GM12801 (cell line): ENCODE measurements around the gene RHOXF2.

ENCODE experiments used
- TF ChIP-seq, protein P1 (sequence below): IDR thresholded peaks from one replicate; pipeline ENCODE4 v1.5.1; 2011; ENCODE audit warnings: control low read depth; ENCODE audit not compliant: insufficient read length; ENCODE audit errors: extremely low read depth

The RHOXF2 gene

GRCh38 chrX:120136840-120137239, 21.6 kb upstream of the RHOXF2 start:
- TF ChIP-seq, protein P1, sequence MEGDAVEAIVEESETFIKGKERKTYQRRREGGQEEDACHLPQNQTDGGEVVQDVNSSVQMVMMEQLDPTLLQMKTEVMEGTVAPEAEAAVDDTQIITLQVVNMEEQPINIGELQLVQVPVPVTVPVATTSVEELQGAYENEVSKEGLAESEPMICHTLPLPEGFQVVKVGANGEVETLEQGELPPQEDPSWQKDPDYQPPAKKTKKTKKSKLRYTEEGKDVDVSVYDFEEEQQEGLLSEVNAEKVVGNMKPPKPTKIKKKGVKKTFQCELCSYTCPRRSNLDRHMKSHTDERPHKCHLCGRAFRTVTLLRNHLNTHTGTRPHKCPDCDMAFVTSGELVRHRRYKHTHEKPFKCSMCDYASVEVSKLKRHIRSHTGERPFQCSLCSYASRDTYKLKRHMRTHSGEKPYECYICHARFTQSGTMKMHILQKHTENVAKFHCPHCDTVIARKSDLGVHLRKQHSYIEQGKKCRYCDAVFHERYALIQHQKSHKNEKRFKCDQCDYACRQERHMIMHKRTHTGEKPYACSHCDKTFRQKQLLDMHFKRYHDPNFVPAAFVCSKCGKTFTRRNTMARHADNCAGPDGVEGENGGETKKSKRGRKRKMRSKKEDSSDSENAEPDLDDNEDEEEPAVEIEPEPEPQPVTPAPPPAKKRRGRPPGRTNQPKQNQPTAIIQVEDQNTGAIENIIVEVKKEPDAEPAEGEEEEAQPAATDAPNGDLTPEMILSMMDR = no peak

DNA sequence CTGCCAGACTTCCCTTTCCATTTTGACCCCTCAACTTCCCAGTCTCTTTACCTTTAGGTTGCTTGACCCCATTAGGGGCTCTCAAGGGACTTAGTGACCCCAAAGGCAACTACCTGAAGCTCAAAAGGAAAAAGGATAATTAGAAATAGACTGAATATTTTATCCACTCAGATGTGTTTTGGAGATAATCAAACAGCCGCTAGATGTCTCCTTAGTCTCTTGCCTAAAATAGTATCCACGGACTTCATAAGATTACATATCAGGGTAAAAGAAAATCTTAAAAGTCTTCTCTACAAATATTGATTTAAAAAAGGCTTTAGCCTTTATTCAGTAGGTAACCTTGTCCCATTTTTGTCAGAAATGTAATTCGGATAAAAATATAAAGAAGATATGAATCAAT, 21.0 kb upstream of the RHOXF2 start:
- TF ChIP-seq, protein P1 = no peak

DNA sequence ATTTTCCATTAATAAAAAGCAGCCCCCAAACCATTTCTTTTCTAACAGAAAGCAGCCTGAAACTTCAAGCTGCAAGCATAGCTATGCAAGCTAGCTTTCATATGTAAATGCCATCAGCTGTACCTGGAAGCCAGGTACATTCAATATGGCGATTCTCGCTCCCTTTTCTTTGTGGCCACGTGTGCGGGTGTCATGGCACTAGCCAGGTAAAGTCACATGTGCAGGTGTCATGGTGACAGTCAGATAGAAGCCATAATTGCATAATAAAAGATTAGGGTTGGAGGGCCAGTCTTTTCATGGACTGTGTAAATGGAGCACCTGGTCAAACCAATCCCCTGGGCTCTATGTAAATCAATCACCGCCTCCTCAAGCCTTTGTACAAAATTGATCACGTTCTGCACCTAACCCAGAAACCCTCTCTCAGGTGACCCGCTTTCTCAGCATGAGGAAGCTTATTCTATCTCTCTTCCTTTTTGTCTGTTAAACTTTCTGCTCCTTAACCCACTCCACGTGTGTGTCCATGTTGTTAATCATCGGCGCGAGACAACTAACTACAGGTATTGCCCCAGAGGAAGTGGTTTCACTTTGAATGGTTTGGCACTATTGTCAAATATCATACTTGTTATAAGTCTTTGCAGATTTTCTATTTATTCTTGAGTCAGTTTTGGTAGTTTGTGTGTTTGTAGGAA, 18.0 kb upstream of the RHOXF2 start:
- TF ChIP-seq, protein P1 = no peak

DNA sequence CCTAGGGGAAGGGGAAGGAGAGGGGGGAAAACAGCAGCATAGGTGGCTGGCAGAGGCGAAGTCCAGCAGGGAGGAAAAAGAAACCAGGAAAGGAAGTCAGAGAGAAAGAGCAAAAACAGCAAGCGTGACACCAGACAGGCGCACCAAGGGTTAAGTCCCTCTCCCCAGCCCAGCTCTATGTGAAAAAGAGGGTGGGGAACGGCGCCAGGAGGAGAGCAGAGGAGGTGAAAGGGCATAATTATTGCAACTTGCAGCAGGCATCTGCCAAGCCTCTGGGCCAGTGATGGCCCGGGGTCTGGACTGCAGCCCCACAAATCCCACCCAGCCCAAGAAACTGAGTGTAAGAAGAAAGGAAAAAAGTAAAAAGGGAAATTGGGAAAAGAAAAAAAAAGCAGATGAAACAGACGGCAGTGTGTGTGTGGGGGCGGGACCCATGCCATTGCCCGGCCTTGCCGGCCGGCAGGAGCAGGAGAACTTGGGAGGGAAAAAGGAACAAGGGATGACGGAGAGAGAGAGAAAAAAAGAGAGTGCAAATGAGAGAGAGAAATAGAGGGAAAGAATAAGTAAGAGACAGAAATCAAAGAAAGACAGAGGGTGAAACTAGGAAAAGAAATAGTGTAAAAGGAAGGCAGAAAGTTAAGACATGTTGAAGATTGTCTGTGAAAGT, 14.1 kb upstream of the RHOXF2 start:
- TF ChIP-seq, protein P1 = no peak

- TF ChIP-seq, protein P1 = no peak
Measured at GRCh38 chrX:120145295-120145925, 13.0 kb upstream of the RHOXF2 start.

DNA sequence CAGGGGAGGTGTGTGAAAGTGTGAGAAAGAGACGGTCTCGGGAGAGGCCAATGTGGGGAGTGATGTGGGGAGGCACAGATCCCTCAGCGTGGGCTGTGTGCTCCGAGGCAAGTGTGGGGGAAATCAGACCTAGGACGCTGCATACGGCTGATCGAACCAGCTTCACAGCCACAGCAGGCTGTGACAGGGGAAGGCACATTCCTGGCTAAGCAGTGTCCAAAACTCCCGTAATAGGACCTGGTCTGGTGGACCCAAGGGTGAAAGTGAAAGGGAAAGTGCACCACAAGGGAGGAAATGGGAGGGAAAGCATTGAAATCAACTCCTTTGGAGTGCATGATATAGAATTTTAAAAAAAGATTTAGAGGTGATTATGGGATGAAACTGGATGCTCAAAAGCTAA, 10.9 kb upstream of the RHOXF2 start:
- TF ChIP-seq, protein P1 = no peak

GRCh38 chrX:120200851-120201250, 42.4 kb downstream of the RHOXF2 start:
- TF ChIP-seq, protein P1 = no peak
